K562 (cell line): ENCODE data around the gene MRPL2. TPM values are rescaled to one million over a fixed set of nuclear protein-coding genes. Genes with fewer than 3 reads are reported as not detected.
"Not testable (repeated sequence)": the region's sequence is repeated elsewhere in the genome, so short reads cannot be mapped to it uniquely, and the experiment has no call there.

ENCODE experiments used
- ATAC-seq: fragments of 200-7000 bp; cut with Tn5 transposase; 3 replicates; pipeline ENCODE4 v1.9.1; 2020; ENCODE audit warnings: moderate library complexity
- BruUV-seq: library from RNA; stranded (reverse); fragments of 400-500 nt; replicated peaks from 2 replicates; lab custom pipeline; 2021; lab: Mats Ljungman, UMichigan
- CTCF ChIA-PET: fragments of 300-600 bp; formaldehyde crosslinking; extraction: SDS; loops from one replicate; lab custom pipeline; 2021; ENCODE audit warnings: low intra/inter-chr PET ratio; lab: Yijun Ruan, JAX
- POLR2A ChIA-PET: fragments of 300-600, 350-650 bp; sonication (Branson Sonifier 250); formaldehyde crosslinking; extraction: SDS; loops from one replicate; lab custom pipeline; 2021; ENCODE audit warnings: antibody characterized with exemption, inconsistent platforms; lab: Yijun Ruan, JAX
- DNase-seq, 4 experiments: peaks; one replicate each; pipeline versions ENCODE4 v3.0.0 to v3.0.0-alpha.2; 2011 to 2018; ENCODE audit warnings: low spot score in 3 of 4, mixed read lengths in 3 of 4; ENCODE audit errors: extremely low read depth in 1 of 4
- FAIRE-seq: peaks from 2 replicates; lab custom pipeline; 2011; peaks lifted over from hg19 to GRCh38; lab: Jason Lieb, UNC
- H2AFZ ChIP-seq: 2 replicates; pipeline ENCODE4 v1.6.0; 2011; ENCODE audit warnings: low read depth, low read length, control low read depth, inconsistent platforms
- H3K27ac ChIP-seq: fragments of 200-600 bp; 3 replicates; pipeline ENCODE4 v1.8.0; 2011; ENCODE audit warnings: low read depth, mild to moderate bottlenecking, control low read depth, inconsistent platforms, low read length, moderate library complexity, mixed read lengths; ENCODE audit errors: extremely low read depth
- H3K27me3 ChIP-seq, 2 experiments: fragments of 300-600 bp in 1 of 2; 2 replicates in 1 of 2; 3 replicates in 1 of 2; pipeline versions ENCODE4 v1.6.0 to v1.8.0; 2011; ENCODE audit warnings: inconsistent platforms in 2 of 2, low read length in 2 of 2, mild to moderate bottlenecking in 1 of 2, mixed read lengths in 1 of 2, moderate library complexity in 1 of 2; ENCODE audit not compliant: control insufficient read depth in 2 of 2, insufficient read depth in 2 of 2
- H3K36me3 ChIP-seq: fragments of 300-600 bp; 3 replicates; pipeline ENCODE4 v1.8.0; 2011; ENCODE audit warnings: mild to moderate bottlenecking, low read length, inconsistent platforms; ENCODE audit not compliant: control insufficient read depth, insufficient read depth
- H3K4me1 ChIP-seq, 2 experiments: fragments of 200-600 bp in 1 of 2; replicated peaks in 1 of 2; 2 replicates in 1 of 2; 3 replicates in 1 of 2; pipeline versions ENCODE4 v1.5.1 to v1.8.0; 2011; ENCODE audit warnings: inconsistent platforms in 2 of 2, low read length in 2 of 2, mild to moderate bottlenecking in 1 of 2, mixed read lengths in 1 of 2, moderate library complexity in 1 of 2; ENCODE audit not compliant: control insufficient read depth in 2 of 2, insufficient read depth in 2 of 2
- H3K4me2 ChIP-seq: 2 replicates; pipeline ENCODE4 v1.6.1; 2011; ENCODE audit warnings: low read length, control low read depth, inconsistent platforms, mixed read lengths; ENCODE audit not compliant: insufficient read depth
- H3K4me3 ChIP-seq: fragments of 200-600 bp; sonication (generic), shearing (Covaris generic); 2 replicates; pipeline ENCODE4 v1.5.1; 2016; ENCODE audit warnings: control low read depth, inconsistent platforms
- H3K79me2 ChIP-seq: fragments of 200-600 bp; 3 replicates; pipeline ENCODE4 v1.8.0; 2011; ENCODE audit warnings: low read length, inconsistent platforms; ENCODE audit not compliant: control insufficient read depth, insufficient read depth
- H3K9ac ChIP-seq, 2 experiments: 2 replicates each; pipeline versions ENCODE4 v1.6.0 to v1.6.1; 2011; ENCODE audit warnings: low read depth in 2 of 2, low read length in 2 of 2, control low read depth in 1 of 2, inconsistent platforms in 1 of 2, mild to moderate bottlenecking in 1 of 2, mixed read lengths in 1 of 2; ENCODE audit not compliant: insufficient read depth in 1 of 2
- H3K9me1 ChIP-seq: one replicate; pipeline ENCODE4 v1.6.0; 2011; ENCODE audit warnings: inconsistent platforms, mild to moderate bottlenecking, low read length, moderate library complexity; ENCODE audit not compliant: control insufficient read depth, insufficient read depth
- H3K9me3 ChIP-seq: replicated peaks from 2 replicates; pipeline ENCODE4 v1.5.1; 2011; ENCODE audit warnings: low read depth, low read length, inconsistent platforms; ENCODE audit not compliant: control insufficient read depth, insufficient read depth
- H4K20me1 ChIP-seq: replicated peaks from 2 replicates; pipeline ENCODE4 v1.6.1; 2011; ENCODE audit warnings: low read length, inconsistent platforms, mixed read lengths; ENCODE audit not compliant: control insufficient read depth, insufficient read depth
- GATAD2A ChIP-seq: fragments of 450-650 bp; IDR thresholded peaks from 2 replicates; pipeline ENCODE4 v1.6.1; 2017
- HNRNPLL ChIP-seq: fragments of 200-400 bp; formaldehyde crosslinking; IDR thresholded peaks from 2 replicates; pipeline ENCODE4 v1.6.1; 2017; ENCODE audit warnings: low read length, low read depth, mild to moderate bottlenecking; ENCODE audit not compliant: poor library complexity, severe bottlenecking
- POLR2G ChIP-seq: fragments of 200-400 bp; formaldehyde crosslinking; IDR thresholded peaks from 2 replicates; pipeline ENCODE4 v1.6.1; 2017; ENCODE audit warnings: low read depth, mild to moderate bottlenecking, antibody characterized with exemption, low read length, moderate library complexity
- RBFOX2 ChIP-seq: fragments of 200-400 bp; formaldehyde crosslinking; IDR thresholded peaks from 2 replicates; pipeline ENCODE4 v1.6.1; 2017; ENCODE audit warnings: low read depth, mild to moderate bottlenecking, low read length, moderate library complexity
- RERE ChIP-seq: sonication (generic); formaldehyde crosslinking; IDR thresholded peaks from 2 replicates; pipeline ENCODE4 v1.8.0; 2023; ENCODE audit warnings: missing genetic modification reagents, mild to moderate bottlenecking, borderline replicate concordance
- ZC3H4 ChIP-seq: sonication (generic); formaldehyde crosslinking; IDR thresholded peaks from 2 replicates; pipeline ENCODE4 v1.9.0; 2021; ENCODE audit warnings: missing genetic modification reagents, borderline replicate concordance
- ZKSCAN1 ChIP-seq: fragments of 150-350 bp; IDR thresholded peaks from 2 replicates; pipeline ENCODE4 v1.6.1; 2016; ENCODE audit warnings: low read depth, low read length
- ZNF740 ChIP-seq, 3 experiments: fragments of 200-800 bp in 1 of 3; sonication (Bioruptor generic) in 1 of 3; sonication (generic) in 1 of 3; formaldehyde crosslinking in 1 of 3; IDR thresholded peaks; 2 replicates each; pipeline versions ENCODE4 v1.6.1 to v1.8.0; 2016 to 2022; ENCODE audit warnings: mild to moderate bottlenecking in 2 of 3, missing compliant biosample characterization in 2 of 3, missing genetic modification characterization in 2 of 3, missing genetic modification reagents in 1 of 3
- WGBS: fragments of 100-300 bp; shearing (Covaris generic); methylation state at CpG from one replicate; pipeline ENCODE4 v1.1.6; 2016; ENCODE audit warnings: low coverage, mixed read lengths; ENCODE audit not compliant: insufficient coverage; ENCODE audit errors: missing lambda C conversion rate; 5-methylcytosine and 5-hydroxymethylcytosine counted together
- in situ Hi-C: fragments of 300-500 bp; cut with MboI; formaldehyde crosslinking; loops from 4 replicates; pipeline ENCODE4 v1.15.0; 2018; ENCODE audit warnings: inconsistent platforms, mixed read lengths
- intact Hi-C: fragments of 100-400 bp; cut with micrococcal nuclease; formaldehyde crosslinking; loops from 2 replicates; pipeline ENCODE4 v1.14.2; 2022
- polyA plus RNA-seq, 8 experiments: library from polyadenylated mRNA; depleted of rRNA in 4 of 8; stranded (reverse) in 5 of 8; unstranded in 3 of 8; fragments of >200 nt; fragmentation: Nextera tagmentation in 2 of 8; fragmentation: Illumina TruSeq in 1 of 8; extraction: Ambion mirVana in 2 of 8; extraction: Trizol in 1 of 8; gene quantifications; 2 replicates each; pipeline versions ENCODE4 v1.2.1 to v1.2.3, GENCODE V29; 2011 to 2014; ENCODE audit warnings: inconsistent platforms in 1 of 8, missing spikeins in 1 of 8
- total RNA-seq, 7 experiments: library from RNA; depleted of rRNA in 6 of 7; stranded (reverse); fragments of >200 nt in 6 of 7; fragmentation: Illumina TruSeq in 2 of 7; extraction: Trizol in 2 of 7; gene quantifications; 2 replicates each; pipeline versions ENCODE4 v1.2.1 to v1.2.3, GENCODE V29; 2011 to 2021; ENCODE audit warnings: low replicate concordance in 1 of 7

The MRPL2 gene
- total and polyA plus RNA-seq, 9 of the 15 experiments (the other 6 are each of a cell fraction or from before 2014, with no cell fraction given): 63.1 to 262 (median 121) TPM

- TF ChIP-seq RERE (CRISPR knock-in tag) (no peak), HNRNPLL (no peak), GATAD2A (no peak), ZKSCAN1 (no peak), ZC3H4 (CRISPR knock-in tag) (no peak), RBFOX2 (0 out of 2 replicates have a peak, but pooled peaks have one; percentile 6), POLR2G (0 out of 2 replicates have a peak, but pooled peaks have one; percentile 34), ZNF740 (CRISPR knock-in tag; IDR thresholded peaks at IDR 0.05) (no peak), ZNF740 (tag; IDR thresholded peaks at IDR 0.05) (no peak)
- WGBS: 87% methylated on average over 9 of the region's 9 CpGs
- intact Hi-C loops: no loop called here
- Histone ChIP-seq H3K9me3 (no peaks in the 10 kb centered on the region), H3K4me3 (no peak overlapping the region), H3K9ac (peak overlapping the region in 1 of 2 experiments; percentile 0; a peak in 1 of 4 replicates), H3K36me3 (peaks cover 75% of the 10 kb centered on the region; the same call in 2 of the 3 replicates), H3K79me2 (no peaks in the 10 kb centered on the region), H3K9me1 (peaks cover 9% of the 10 kb centered on the region), H3K4me2 (no peak overlapping the region), H3K4me1 (peaks cover 0 to 7% of the 10 kb centered on the region in 2 experiments; a peak in 3 of 5 replicates), H3K27ac (no peak overlapping the region), H4K20me1 (no peaks in the 10 kb centered on the region), H3K27me3 (no peaks in the 10 kb centered on the region), H2AFZ (no peak overlapping the region)
- DNase-seq: no peak
- ChIA-PET POLR2A (interaction anchor here (1.2 to 2.5 kb wide), 3 partner anchors 9 to 11 kb away, joined by 5 to 12 read pairs (median 10); partner anchors contain the start of gene CUL7), CTCF (no interaction called here)
- ATAC-seq: no peak
- no peak for FAIRE-seq
- no TSS peak for BruUV-seq
- in situ Hi-C loops: no loop called here
Observed at GRCh38 chr6:43043310-43043709, 15.9 kb downstream of the MRPL2 start.

GRCh38 chr6:43041475-43041874, 17.8 kb downstream of the MRPL2 start:
- not testable (repeated sequence) for FAIRE-seq

More at GRCh38 chr6:43041475-43041874, 17.8 kb downstream of the MRPL2 start:
- CTCF ChIA-PET, H3K27ac ChIP-seq, H3K9me1 ChIP-seq, H4K20me1 ChIP-seq, H3K79me2 ChIP-seq, intact Hi-C loops, H2AFZ ChIP-seq, H3K9me3 ChIP-seq, in situ Hi-C loops, H3K9ac ChIP-seq, BruUV-seq, H3K27me3 ChIP-seq, H3K4me3 ChIP-seq, H3K4me2 ChIP-seq, ATAC-seq, DNase-seq: not testable (repeated sequence)
- POLR2A ChIA-PET: interaction anchor here (1.1 to 2.5 kb wide), 5 partner anchors 8 to 13 kb away, joined by 3 to 12 read pairs (median 5); partner anchors contain the start of gene CUL7
- peaks cover 83% of the 10 kb centered on the region for H3K36me3 ChIP-seq
- peaks cover 0 to 10% of the 10 kb centered on the region in 2 experiments; a peak in 3 of 5 replicates for H3K4me1 ChIP-seq
- 81% methylated on average over 7 of the region's 8 CpGs for WGBS
